ENCODE data around the gene GRIA4. TPM values are rescaled to one million over a fixed set of nuclear protein-coding genes. Genes with fewer than 3 reads are reported as not detected.

The GRIA4 gene
- polyA plus RNA-seq, 1 donor from 2014 or later = 6.3 TPM

DNA sequence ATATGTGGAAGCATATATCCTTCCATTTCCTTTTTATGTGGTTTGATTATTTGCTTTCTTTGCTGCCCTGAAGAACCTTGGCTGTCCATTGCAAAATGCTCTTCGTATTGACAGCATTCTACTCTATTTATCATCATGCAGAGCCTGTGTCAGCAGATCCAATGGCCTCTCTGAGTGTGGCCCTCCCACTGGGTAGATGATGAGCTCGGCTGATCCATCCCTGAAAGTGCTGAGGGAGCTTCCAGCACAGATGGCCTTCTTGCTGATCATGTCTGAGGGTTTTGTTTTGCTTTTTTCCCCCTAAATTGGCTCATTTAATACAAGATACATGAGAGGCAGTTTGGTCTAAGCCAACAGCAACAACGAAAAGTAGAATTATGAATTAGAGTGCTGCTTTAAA lies 181.0 kb downstream of the GRIA4 start:
- Histone ChIP-seq H3K9ac (ENCODE audit: low read length) (no peak overlapping the region), H3K4me3 (ENCODE audit: low read length) (no peak overlapping the region), H3K27me3 (ENCODE audit: insufficient read depth, low read depth, low read length) (no peaks in the 10 kb centered on the region), H3K9me3 (ENCODE audit: low read length) (no peaks in the 10 kb centered on the region), H3K4me2 (ENCODE audit: low read length) (no peak overlapping the region), H3K79me2 (replicated peaks; ENCODE audit: insufficient read depth, low read length) (no peaks in the 10 kb centered on the region), H2AFZ (ENCODE audit: low read depth, low read length) (no peak overlapping the region), H3K27ac (ENCODE audit: low read length) (no peak overlapping the region), H4K20me1 (ENCODE audit: insufficient read depth) (no peaks in the 10 kb centered on the region), H3K36me3 (ENCODE audit: insufficient read depth, low read length) (no peaks in the 10 kb centered on the region), H3F3A (ENCODE audit: insufficient read depth, low read length, poor library complexity, severe bottlenecking) (no peaks in the 10 kb centered on the region), H3K9me2 (ENCODE audit: insufficient read depth, low read length) (no peaks in the 10 kb centered on the region)
- TF ChIP-seq RAD21 (conservative IDR thresholded peaks at IDR 0.05) = no peak
- TF ChIP-seq, protein P1, sequence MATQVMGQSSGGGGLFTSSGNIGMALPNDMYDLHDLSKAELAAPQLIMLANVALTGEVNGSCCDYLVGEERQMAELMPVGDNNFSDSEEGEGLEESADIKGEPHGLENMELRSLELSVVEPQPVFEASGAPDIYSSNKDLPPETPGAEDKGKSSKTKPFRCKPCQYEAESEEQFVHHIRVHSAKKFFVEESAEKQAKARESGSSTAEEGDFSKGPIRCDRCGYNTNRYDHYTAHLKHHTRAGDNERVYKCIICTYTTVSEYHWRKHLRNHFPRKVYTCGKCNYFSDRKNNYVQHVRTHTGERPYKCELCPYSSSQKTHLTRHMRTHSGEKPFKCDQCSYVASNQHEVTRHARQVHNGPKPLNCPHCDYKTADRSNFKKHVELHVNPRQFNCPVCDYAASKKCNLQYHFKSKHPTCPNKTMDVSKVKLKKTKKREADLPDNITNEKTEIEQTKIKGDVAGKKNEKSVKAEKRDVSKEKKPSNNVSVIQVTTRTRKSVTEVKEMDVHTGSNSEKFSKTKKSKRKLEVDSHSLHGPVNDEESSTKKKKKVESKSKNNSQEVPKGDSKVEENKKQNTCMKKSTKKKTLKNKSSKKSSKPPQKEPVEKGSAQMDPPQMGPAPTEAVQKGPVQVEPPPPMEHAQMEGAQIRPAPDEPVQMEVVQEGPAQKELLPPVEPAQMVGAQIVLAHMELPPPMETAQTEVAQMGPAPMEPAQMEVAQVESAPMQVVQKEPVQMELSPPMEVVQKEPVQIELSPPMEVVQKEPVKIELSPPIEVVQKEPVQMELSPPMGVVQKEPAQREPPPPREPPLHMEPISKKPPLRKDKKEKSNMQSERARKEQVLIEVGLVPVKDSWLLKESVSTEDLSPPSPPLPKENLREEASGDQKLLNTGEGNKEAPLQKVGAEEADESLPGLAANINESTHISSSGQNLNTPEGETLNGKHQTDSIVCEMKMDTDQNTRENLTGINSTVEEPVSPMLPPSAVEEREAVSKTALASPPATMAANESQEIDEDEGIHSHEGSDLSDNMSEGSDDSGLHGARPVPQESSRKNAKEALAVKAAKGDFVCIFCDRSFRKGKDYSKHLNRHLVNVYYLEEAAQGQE (IDR thresholded peaks at IDR 0.05; ENCODE audit: borderline replicate concordance) = no peak
- TF ChIP-seq SMC3 (conservative IDR thresholded peaks at IDR 0.05; ENCODE audit: poor library complexity) = no peak
- no peak for TF ChIP-seq TAF1 (IDR thresholded peaks at IDR 0.05; ENCODE audit: low read depth)
- no peak for TF ChIP-seq EP300 (conservative IDR thresholded peaks at IDR 0.05; ENCODE audit: poor library complexity, severe bottlenecking)
- peak; percentile 38 for TF ChIP-seq POLR2AphosphoS5 (IDR thresholded peaks at IDR 0.05)
- no peak for TF ChIP-seq CTCF (IDR thresholded peaks at IDR 0.05; ENCODE audit: poor library complexity, severe bottlenecking)
- TF ChIP-seq EZH2 (IDR thresholded peaks at IDR 0.05; ENCODE audit: borderline replicate concordance, insufficient read depth, low read length, poor library complexity, severe bottlenecking) = no peak
- TF ChIP-seq MXI1 (conservative IDR thresholded peaks at IDR 0.05; ENCODE audit: poor library complexity, severe bottlenecking) = no peak

GRCh38 chr11:105793092-105793491 lies 183.2 kb downstream of the GRIA4 start:
- TF ChIP-seq EZH2 (IDR thresholded peaks at IDR 0.05; ENCODE audit: borderline replicate concordance, insufficient read depth, low read length, poor library complexity, severe bottlenecking) (no peak), EP300 (conservative IDR thresholded peaks at IDR 0.05; ENCODE audit: poor library complexity, severe bottlenecking) (no peak), RAD21 (conservative IDR thresholded peaks at IDR 0.05) (no peak), TAF1 (IDR thresholded peaks at IDR 0.05; ENCODE audit: low read depth) (no peak), POLR2AphosphoS5 (IDR thresholded peaks at IDR 0.05) (no peak), MXI1 (conservative IDR thresholded peaks at IDR 0.05; ENCODE audit: poor library complexity, severe bottlenecking) (no peak)
- TF ChIP-seq, protein P1 (IDR thresholded peaks at IDR 0.05; ENCODE audit: borderline replicate concordance) = no peak
- H4K20me1 ChIP-seq (ENCODE audit: insufficient read depth) = no peaks in the 10 kb centered on the region
- H3K4me3 ChIP-seq (ENCODE audit: low read length) = no peak overlapping the region

More at GRCh38 chr11:105793092-105793491, 183.2 kb downstream of the GRIA4 start:
- Histone ChIP-seq H3F3A (ENCODE audit: insufficient read depth, low read length, poor library complexity, severe bottlenecking) (no peaks in the 10 kb centered on the region), H3K27me3 (ENCODE audit: insufficient read depth, low read depth, low read length) (no peaks in the 10 kb centered on the region), H3K79me2 (replicated peaks; ENCODE audit: insufficient read depth, low read length) (no peaks in the 10 kb centered on the region), H3K36me3 (ENCODE audit: insufficient read depth, low read length) (no peaks in the 10 kb centered on the region), H3K4me2 (ENCODE audit: low read length) (no peak overlapping the region), H3K9ac (ENCODE audit: low read length) (no peak overlapping the region), H3K9me3 (ENCODE audit: low read length) (no peaks in the 10 kb centered on the region), H2AFZ (ENCODE audit: low read depth, low read length) (no peak overlapping the region), H3K9me2 (ENCODE audit: insufficient read depth, low read length) (no peaks in the 10 kb centered on the region), H3K27ac (ENCODE audit: low read length) (no peak overlapping the region)

Data from neural cell (in vitro differentiated cells).